Activated T-helper 2 cell treated with anti-CD3 and anti-CD28 coated beads, Interferon-gamma antibody, Interleukin-2, Interleukin-4, amounts not matched to agents 10 μg/mL and 5 μg/mL and 100 μg/mL, durations not matched to agents 14 hours and 24 hours and 36 hours (primary cell): ENCODE data around the gene THAP9. TPM values are rescaled to one million over a fixed set of nuclear protein-coding genes. Genes with fewer than 3 reads are reported as not detected.
"Not testable (repeated sequence)": the region's sequence is repeated elsewhere in the genome, so short reads cannot be mapped to it uniquely, and the experiment has no call there.

Source experiments
- DNase-seq: peaks from one replicate; pipeline ENCODE4 v3.0.0; 2021; ENCODE audit warnings: low spot score
- H3K27ac Mint-ChIP-seq: one replicate; pipeline ENCODE4 v1.8.0; 2021; ENCODE audit warnings: mixed read lengths
- H3K27me3 Mint-ChIP-seq: one replicate; pipeline ENCODE4 v1.8.0; 2021; ENCODE audit warnings: low read depth, mixed read lengths
- H3K36me3 Mint-ChIP-seq: one replicate; pipeline ENCODE4 v1.8.0; 2021; ENCODE audit warnings: low read depth, mixed read lengths
- H3K4me1 Mint-ChIP-seq: one replicate; pipeline ENCODE4 v1.8.0; 2021; ENCODE audit warnings: low read depth, mixed read lengths
- H3K4me3 Mint-ChIP-seq: one replicate; pipeline ENCODE4 v1.8.0; 2021; ENCODE audit warnings: low read depth, mild to moderate bottlenecking, moderate library complexity, mixed read lengths
- H3K9me3 Mint-ChIP-seq: one replicate; pipeline ENCODE4 v1.8.0; 2021; ENCODE audit warnings: mixed read lengths
- intact Hi-C: fragments of 100-400 bp; cut with micrococcal nuclease; formaldehyde crosslinking; loops from one replicate; pipeline ENCODE4 v1.15.1; 2023
- total RNA-seq: library from RNA; stranded (reverse); gene quantifications from 2 replicates; pipeline ENCODE4 v1.2.3, GENCODE V29; 2022

THAP9 gene
- total RNA-seq, 1 donor from 2014 or later = 1.8 TPM

- DNase-seq = no peak
- Mint-ChIP-seq H3K27ac (no peak overlapping the region), H3K36me3 (peaks cover 10% of the 10 kb centered on the region), H3K4me1 (peaks cover 41% of the 10 kb centered on the region), H3K27me3 (no peaks in the 10 kb centered on the region), H3K4me3 (no peak overlapping the region), H3K9me3 (no peaks in the 10 kb centered on the region)
- intact Hi-C loops = loop anchor here (2.0 to 5.0 kb wide), 7 partner anchors 36 to 554 kb away; partner anchors contain the start of genes COQ2 and HELQ
Measured at GRCh38 chr4:82901183-82901718, 716 bp downstream of the THAP9 start.

GRCh38 chr4:82903737-82904136 lies 3.2 kb downstream of the THAP9 start:
- Mint-ChIP-seq H3K4me1 (peaks cover 34% of the 10 kb centered on the region), H3K27me3 (no peaks in the 10 kb centered on the region), H3K27ac (peak overlapping the region; percentile 77), H3K4me3 (peak overlapping the region; percentile 45), H3K9me3 (no peaks in the 10 kb centered on the region), H3K36me3 (peaks cover 8% of the 10 kb centered on the region)
- intact Hi-C loops = loop anchor here (2.0 to 5.0 kb wide), 4 partner anchors 207 to 379 kb away; partner anchors contain the start of gene COQ2
- DNase-seq = peak; percentile 26

DNA sequence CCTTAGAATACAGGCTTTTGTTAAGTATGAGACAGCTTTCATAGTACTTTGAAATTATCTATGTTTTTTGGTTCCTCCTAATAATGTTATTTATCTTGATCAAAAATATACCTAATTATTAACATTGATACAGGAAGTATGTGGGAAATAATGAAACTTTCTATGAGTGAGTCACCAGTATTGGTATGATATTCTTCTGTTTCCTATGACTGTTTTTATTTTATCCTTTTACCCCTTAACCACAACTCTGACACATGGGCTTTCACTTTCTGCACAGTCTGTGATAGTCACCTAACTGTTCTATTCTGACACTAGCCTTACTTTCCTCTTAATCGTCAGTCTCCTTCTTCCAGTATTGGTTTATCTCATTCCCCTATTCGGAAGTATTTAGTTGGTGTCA lies 4.7 kb downstream of the THAP9 start:
- Mint-ChIP-seq H3K4me1 (peaks cover 30% of the 10 kb centered on the region), H3K9me3 (no peaks in the 10 kb centered on the region), H3K36me3 (peaks cover 15% of the 10 kb centered on the region), H3K4me3 (no peak overlapping the region), H3K27me3 (no peaks in the 10 kb centered on the region), H3K27ac (peak overlapping the region; percentile 73)
- DNase-seq = peak; percentile 31
- intact Hi-C loops = loop anchor here (1.0 to 5.0 kb wide), 6 partner anchors 105 to 647 kb away; partner anchors contain the start of gene LIN54

- H3K4me3 Mint-ChIP-seq = no peak overlapping the region
- no peak overlapping the region for H3K27ac Mint-ChIP-seq
- H3K4me1 Mint-ChIP-seq = peaks cover 30% of the 10 kb centered on the region
- H3K9me3 Mint-ChIP-seq = no peaks in the 10 kb centered on the region
- no peaks in the 10 kb centered on the region for H3K27me3 Mint-ChIP-seq
- DNase-seq = no peak
- peaks cover 15% of the 10 kb centered on the region for H3K36me3 Mint-ChIP-seq
- intact Hi-C loops = loop anchor here (5.0 kb wide), 1 partner anchor 646 kb away; no protein-coding TSS in a partner anchor
Measured at GRCh38 chr4:82906469-82906868, 5.9 kb downstream of the THAP9 start.

GRCh38 chr4:82909326-82909725 lies 8.8 kb downstream of the THAP9 start:
- no peaks in the 10 kb centered on the region for H3K9me3 Mint-ChIP-seq
- no peak for DNase-seq
- no peak overlapping the region for H3K4me3 Mint-ChIP-seq
- H3K27ac Mint-ChIP-seq = no peak overlapping the region
- H3K27me3 Mint-ChIP-seq = no peaks in the 10 kb centered on the region
- peaks cover 18% of the 10 kb centered on the region for H3K4me1 Mint-ChIP-seq
- H3K36me3 Mint-ChIP-seq = peaks cover 15% of the 10 kb centered on the region
- intact Hi-C loops = loop anchor here (5.0 kb wide), 1 partner anchor 643 kb away; no protein-coding TSS in a partner anchor

GRCh38 chr4:82913305-82913704 lies 12.8 kb downstream of the THAP9 start:
- no peak for DNase-seq
- intact Hi-C loops = no loop called here
- Mint-ChIP-seq H3K27me3 (no peaks in the 10 kb centered on the region), H3K4me1 (no peaks in the 10 kb centered on the region), H3K27ac (no peak overlapping the region), H3K36me3 (peaks cover 12% of the 10 kb centered on the region), H3K9me3 (no peaks in the 10 kb centered on the region), H3K4me3 (no peak overlapping the region)

DNA sequence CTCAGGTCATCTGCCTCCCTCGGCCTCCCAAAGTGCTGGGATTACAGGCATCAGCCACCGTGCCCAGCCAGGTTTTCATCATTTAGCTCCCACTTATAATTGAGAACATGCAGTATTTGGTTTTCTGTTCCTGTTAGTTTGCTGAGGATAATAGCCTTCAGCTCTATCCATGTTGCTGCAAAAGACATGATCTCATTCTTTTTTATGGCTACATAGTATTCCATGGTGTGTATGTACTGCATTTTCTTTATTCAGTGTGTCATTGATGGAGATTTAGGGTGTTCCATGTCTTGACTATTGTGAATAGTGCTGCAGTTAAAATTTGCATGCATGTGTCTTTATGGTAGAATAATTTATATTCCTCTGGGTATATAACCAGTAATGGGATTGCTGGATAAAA lies 13.4 kb downstream of the THAP9 start:
- H3K4me1 Mint-ChIP-seq, H3K4me3 Mint-ChIP-seq, H3K27me3 Mint-ChIP-seq, H3K9me3 Mint-ChIP-seq, intact Hi-C loops, H3K27ac Mint-ChIP-seq, DNase-seq: not testable (repeated sequence)
- H3K36me3 Mint-ChIP-seq = peaks cover 12% of the 10 kb centered on the region

- Mint-ChIP-seq H3K27ac (no peak overlapping the region), H3K36me3 (peaks cover 8% of the 10 kb centered on the region), H3K27me3 (no peaks in the 10 kb centered on the region), H3K4me1 (no peaks in the 10 kb centered on the region), H3K4me3 (no peak overlapping the region), H3K9me3 (no peaks in the 10 kb centered on the region)
- intact Hi-C loops = no loop called here
- no peak for DNase-seq
Measured at GRCh38 chr4:82918091-82918490, 17.6 kb downstream of the THAP9 start.

GRCh38 chr4:82919386-82919785 lies 18.9 kb downstream of the THAP9 start:
- H3K4me3 Mint-ChIP-seq = no peak overlapping the region
- peaks cover 8% of the 10 kb centered on the region for H3K36me3 Mint-ChIP-seq
- DNase-seq = no peak
- H3K9me3 Mint-ChIP-seq = no peaks in the 10 kb centered on the region
- H3K27ac Mint-ChIP-seq = no peak overlapping the region
- intact Hi-C loops = no loop called here
- no peaks in the 10 kb centered on the region for H3K4me1 Mint-ChIP-seq
- no peaks in the 10 kb centered on the region for H3K27me3 Mint-ChIP-seq

DNA sequence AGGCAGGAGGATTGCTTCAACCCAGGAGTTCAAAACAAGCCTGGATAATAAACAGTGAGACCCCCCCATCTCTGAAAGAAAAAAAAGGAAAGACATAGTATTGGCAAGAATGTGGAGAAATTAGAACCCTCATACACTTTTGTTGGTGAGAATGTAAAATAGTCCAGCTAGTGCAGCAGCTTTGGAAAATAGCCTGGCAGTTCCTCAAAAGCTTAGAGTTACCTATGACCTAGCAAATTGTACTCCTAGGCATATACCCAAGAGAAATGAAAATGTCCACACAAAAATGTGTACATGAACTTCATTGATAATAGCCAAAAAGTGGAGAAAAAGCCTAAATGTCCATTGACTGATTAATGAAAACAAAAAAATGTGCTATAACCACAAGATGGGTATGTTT lies 21.3 kb downstream of the THAP9 start:
- no peak overlapping the region for H3K27ac Mint-ChIP-seq
- H3K36me3 Mint-ChIP-seq = peaks cover 12% of the 10 kb centered on the region
- no peaks in the 10 kb centered on the region for H3K27me3 Mint-ChIP-seq
- intact Hi-C loops = no loop called here
- DNase-seq = no peak
- no peak overlapping the region for H3K4me3 Mint-ChIP-seq
- no peaks in the 10 kb centered on the region for H3K9me3 Mint-ChIP-seq
- H3K4me1 Mint-ChIP-seq = no peaks in the 10 kb centered on the region

- Mint-ChIP-seq H3K27ac (no peak overlapping the region), H3K36me3 (peaks cover 55% of the 10 kb centered on the region), H3K9me3 (no peaks in the 10 kb centered on the region), H3K4me1 (no peaks in the 10 kb centered on the region), H3K27me3 (no peaks in the 10 kb centered on the region), H3K4me3 (no peak overlapping the region)
- no peak for DNase-seq
- intact Hi-C loops = no loop called here
Measured at GRCh38 chr4:82930848-82931755, 30.6 kb downstream of the THAP9 start.

- H3K9me3 Mint-ChIP-seq = no peaks in the 10 kb centered on the region
- intact Hi-C loops = no loop called here
- no peak overlapping the region for H3K4me3 Mint-ChIP-seq
- peaks cover 69% of the 10 kb centered on the region for H3K36me3 Mint-ChIP-seq
- H3K27me3 Mint-ChIP-seq = no peaks in the 10 kb centered on the region
- H3K27ac Mint-ChIP-seq = no peak overlapping the region
- no peak for DNase-seq
- no peaks in the 10 kb centered on the region for H3K4me1 Mint-ChIP-seq
Measured at GRCh38 chr4:82934441-82934840, 33.9 kb downstream of the THAP9 start.

DNA sequence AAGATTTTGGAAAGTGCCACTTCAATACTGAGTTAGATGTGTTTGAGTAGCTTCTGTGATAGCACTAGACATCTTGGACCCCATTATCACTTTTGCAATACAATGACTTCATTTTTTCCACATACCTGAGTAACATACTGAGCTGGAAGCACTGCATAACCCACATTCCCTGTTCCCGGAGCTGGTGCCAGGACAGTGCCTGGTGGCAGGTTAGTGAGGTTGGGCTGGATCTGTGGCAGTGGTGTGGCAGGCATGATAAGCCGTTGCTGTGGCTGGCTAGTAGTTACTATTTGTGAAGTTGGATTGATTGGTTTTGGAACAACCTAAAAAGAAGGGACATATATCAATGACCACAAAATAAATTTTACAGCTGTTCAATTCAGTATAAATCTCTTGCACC lies 38.9 kb downstream of the THAP9 start:
- no peaks in the 10 kb centered on the region for H3K4me1 Mint-ChIP-seq

More for the DNA sequence above, 38.9 kb downstream of the THAP9 start:
- H3K4me3 Mint-ChIP-seq = no peak overlapping the region
- no peak overlapping the region for H3K27ac Mint-ChIP-seq
- intact Hi-C loops = no loop called here
- peaks cover 69% of the 10 kb centered on the region for H3K36me3 Mint-ChIP-seq
- H3K27me3 Mint-ChIP-seq = no peaks in the 10 kb centered on the region
- H3K9me3 Mint-ChIP-seq = no peaks in the 10 kb centered on the region
- no peak for DNase-seq
